ENCODE data around the gene MUC15. TPM values are rescaled to one million over a fixed set of nuclear protein-coding genes. Genes with fewer than 3 reads are reported as not detected.

MUC15 gene
- polyA plus RNA-seq, 1 experiment = not detected

GRCh38 chr11:26512196-26512595, 59.9 kb downstream of the MUC15 start:
- Histone ChIP-seq H3K36me3 (ENCODE audit: control insufficient read depth, insufficient read depth, low read length) (no peaks in the 10 kb centered on the region), H3K27me3 (ENCODE audit: control insufficient read depth, insufficient read depth, low read length) (peaks cover 2% of the 10 kb centered on the region; the same call in 1 of the 2 replicates), H3K4me3 (ENCODE audit: low read depth, low read length) (no peak overlapping the region)
- ChIA-PET CTCF (interaction anchor here (0.9 kb wide), 1 partner anchor 12 kb away, joined by 3 read pairs; no protein-coding TSS in a partner anchor), POLR2A (no interaction called here)
- no peak for TF ChIP-seq CTCF (IDR thresholded peaks at IDR 0.05; ENCODE audit: insufficient read depth, low read depth, low read length)
- DNase-seq (ENCODE audit: low read depth) = no peak

- no peak overlapping the region for H3K4me3 ChIP-seq (ENCODE audit: low read depth, low read length)
- TF ChIP-seq CTCF (IDR thresholded peaks at IDR 0.05; ENCODE audit: insufficient read depth, low read depth, low read length) = no peak
- DNase-seq (ENCODE audit: low read depth) = no peak
- H3K27me3 ChIP-seq (ENCODE audit: control insufficient read depth, insufficient read depth, low read length) = peaks cover 2% of the 10 kb centered on the region; the same call in 1 of the 2 replicates
- CTCF ChIA-PET = no interaction called here
- no peaks in the 10 kb centered on the region for H3K36me3 ChIP-seq (ENCODE audit: control insufficient read depth, insufficient read depth, low read length)
- POLR2A ChIA-PET = no interaction called here
Measured at GRCh38 chr11:26510756-26511155, 61.3 kb downstream of the MUC15 start.

- no peak for DNase-seq (ENCODE audit: low read depth)
- peaks cover 2% of the 10 kb centered on the region; the same call in 1 of the 2 replicates for H3K27me3 ChIP-seq (ENCODE audit: control insufficient read depth, insufficient read depth, low read length)
- ChIA-PET CTCF (no interaction called here), POLR2A (no interaction called here)
- TF ChIP-seq CTCF (IDR thresholded peaks at IDR 0.05; ENCODE audit: insufficient read depth, low read depth, low read length) = no peak
- no peak overlapping the region for H3K4me3 ChIP-seq (ENCODE audit: low read depth, low read length)
- no peaks in the 10 kb centered on the region for H3K36me3 ChIP-seq (ENCODE audit: control insufficient read depth, insufficient read depth, low read length)
Measured at GRCh38 chr11:26510164-26510563, 61.9 kb downstream of the MUC15 start.

Other genes with a start within 250 kb of the MUC15 start
- gene ANO3, start 240.1 kb downstream of the MUC15 start, polyA plus RNA-seq (2011; rRNA removed) = 3.0 and 5.0 TPM in 2 replicates
- not detected in 2 replicates for gene SLC5A12, start 149.8 kb upstream of the MUC15 start, polyA plus RNA-seq (2011; rRNA removed)

Data from BJ (cell line).